Measurements from ENCODE around the gene ZNF408. TPM values are rescaled to one million over a fixed set of nuclear protein-coding genes. Genes with fewer than 3 reads are reported as not detected.

The ZNF408 gene
- total and polyA plus RNA-seq, 2 donors (not counting 3 experiments of a cell fraction or from before 2014, with no cell fraction given) = 7.8 to 10.9 TPM

DNA sequence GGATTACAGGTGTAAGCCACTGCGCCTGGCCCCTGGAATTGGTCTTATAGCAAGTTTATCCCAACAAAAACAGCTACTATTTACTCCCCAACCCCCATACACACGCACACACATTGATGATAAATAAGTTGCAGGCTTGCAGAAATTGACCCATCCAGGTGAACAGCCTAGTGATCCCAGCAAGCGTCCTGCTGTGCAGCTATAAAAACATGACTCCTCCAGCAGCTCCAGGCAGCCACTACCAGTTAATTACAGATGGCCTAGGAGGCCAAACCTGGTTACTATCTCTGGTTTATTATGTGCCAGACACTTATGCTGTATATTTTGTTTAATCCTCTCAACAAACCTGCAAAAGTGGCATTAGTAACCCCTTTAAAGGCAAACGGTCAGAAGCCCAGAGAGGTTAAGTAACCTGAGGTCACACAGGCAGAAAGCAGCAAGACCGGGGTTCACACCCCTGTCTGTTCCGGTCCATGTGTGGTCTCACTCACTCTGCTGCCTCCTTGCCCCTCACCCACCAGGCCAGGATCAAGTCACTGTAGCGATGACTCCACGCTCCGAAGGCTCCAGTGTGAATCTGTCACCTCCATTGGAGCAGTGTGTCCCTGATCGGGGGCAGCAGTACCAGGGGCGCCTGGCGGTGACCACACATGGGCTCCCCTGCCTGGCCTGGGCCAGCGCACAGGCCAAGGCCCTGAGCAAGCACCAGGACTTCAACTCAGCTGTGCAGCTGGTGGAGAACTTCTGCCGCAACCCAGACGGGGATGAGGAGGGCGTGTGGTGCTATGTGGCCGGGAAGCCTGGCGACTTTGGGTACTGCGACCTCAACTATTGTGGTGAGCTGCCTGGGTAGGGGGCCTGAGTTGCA lies 24.7 kb downstream of the ZNF408 start:
- no peaks in the 10 kb centered on the region for H3K4me1 ChIP-seq (ENCODE audit: control insufficient read depth, extremely low read depth, insufficient read depth, low read length)
- no peak overlapping the region for H3K4me3 ChIP-seq (replicated peaks in 1 of 3; ENCODE audit: insufficient read depth in 1 of 3, low read depth in 1 of 3, low read length in 3 of 3)
- no peaks in the 10 kb centered on the region for H4K20me1 ChIP-seq (replicated peaks; ENCODE audit: control insufficient read depth, extremely low read depth, insufficient read depth, low read length)
- no peak overlapping the region for H3K9ac ChIP-seq (replicated peaks; ENCODE audit: extremely low read depth, insufficient read depth, low read length)
- no peak overlapping the region for H3K4me2 ChIP-seq (ENCODE audit: insufficient read depth, low read length)
- H2AFZ ChIP-seq (ENCODE audit: low read depth, low read length) = no peak overlapping the region
- H3K36me3 ChIP-seq (ENCODE audit: control insufficient read depth in 2 of 2, extremely low read depth in 1 of 2, insufficient read depth in 2 of 2, low read length in 2 of 2) = no peaks in the 10 kb centered on the region
- BruUV-seq (replicated peaks) = no TSS peak
- no peak for TF ChIP-seq POLR2A (IDR thresholded peaks at IDR 0.05; ENCODE audit: low read depth, low read length)
- no peak for TF ChIP-seq JUN (IDR thresholded peaks at IDR 0.05; ENCODE audit: borderline replicate concordance, insufficient read depth, insufficient read length, low read depth)
- no peak for TF ChIP-seq FOS (IDR thresholded peaks at IDR 0.05; ENCODE audit: borderline replicate concordance, insufficient read depth, low read length)
- TF ChIP-seq GATA2 (IDR thresholded peaks at IDR 0.05; ENCODE audit: insufficient read depth, insufficient read length, low read depth, low read length) = no peak
- TF ChIP-seq EZH2 (IDR thresholded peaks at IDR 0.05; ENCODE audit: borderline replicate concordance, low read depth, low read length, severe bottlenecking) = no peak
- no peak for TF ChIP-seq MYC (IDR thresholded peaks at IDR 0.05; ENCODE audit: low read depth, low read length)
- TF ChIP-seq POLR2AphosphoS5 (IDR thresholded peaks at IDR 0.05; ENCODE audit: insufficient read depth, low read depth, low read length) = no peak
- TF ChIP-seq, protein P1, sequence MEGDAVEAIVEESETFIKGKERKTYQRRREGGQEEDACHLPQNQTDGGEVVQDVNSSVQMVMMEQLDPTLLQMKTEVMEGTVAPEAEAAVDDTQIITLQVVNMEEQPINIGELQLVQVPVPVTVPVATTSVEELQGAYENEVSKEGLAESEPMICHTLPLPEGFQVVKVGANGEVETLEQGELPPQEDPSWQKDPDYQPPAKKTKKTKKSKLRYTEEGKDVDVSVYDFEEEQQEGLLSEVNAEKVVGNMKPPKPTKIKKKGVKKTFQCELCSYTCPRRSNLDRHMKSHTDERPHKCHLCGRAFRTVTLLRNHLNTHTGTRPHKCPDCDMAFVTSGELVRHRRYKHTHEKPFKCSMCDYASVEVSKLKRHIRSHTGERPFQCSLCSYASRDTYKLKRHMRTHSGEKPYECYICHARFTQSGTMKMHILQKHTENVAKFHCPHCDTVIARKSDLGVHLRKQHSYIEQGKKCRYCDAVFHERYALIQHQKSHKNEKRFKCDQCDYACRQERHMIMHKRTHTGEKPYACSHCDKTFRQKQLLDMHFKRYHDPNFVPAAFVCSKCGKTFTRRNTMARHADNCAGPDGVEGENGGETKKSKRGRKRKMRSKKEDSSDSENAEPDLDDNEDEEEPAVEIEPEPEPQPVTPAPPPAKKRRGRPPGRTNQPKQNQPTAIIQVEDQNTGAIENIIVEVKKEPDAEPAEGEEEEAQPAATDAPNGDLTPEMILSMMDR (IDR thresholded peaks at IDR 0.05; ENCODE audit: extremely low read depth in 1 of 2, insufficient read depth in 1 of 2, low read depth in 1 of 2, low read length in 2 of 2) = no peak
- FAIRE-seq = no peak
- CTCF ChIA-PET = no interaction called here
- H3K27ac ChIP-seq (ENCODE audit: insufficient read depth, low read depth, low read length) = no peak overlapping the region
- no peaks in the 10 kb centered on the region for H3K9me3 ChIP-seq (replicated peaks; ENCODE audit: control insufficient read depth, insufficient read depth, low read length)
- dilution Hi-C loops (cut with MboI; ENCODE audit: extremely low pct_ligation_motif_present, low sequenced_read_pairs) = no loop called here
- no peak for DNase-seq (ENCODE audit: low read depth, low spot score)
- intact Hi-C loops (cut with micrococcal nuclease) = no loop called here
- no peaks in the 10 kb centered on the region for H3K27me3 ChIP-seq (ENCODE audit: control insufficient read depth in 2 of 2, insufficient read depth in 2 of 2, low read length in 2 of 2)
- no peaks in the 10 kb centered on the region for H3K9me1 ChIP-seq (replicated peaks; ENCODE audit: control insufficient read depth, extremely low read depth, insufficient read depth, low read length)
- no peaks in the 10 kb centered on the region for H3K79me2 ChIP-seq (ENCODE audit: control insufficient read depth, insufficient read depth, low read length)
- POLR2A ChIA-PET = interaction anchor here (0.6 kb wide), 1 partner anchor 1140 kb away, joined by 3 read pairs; no protein-coding TSS in a partner anchor

Measured in endothelial cell of umbilical vein (primary cell).